D721Med (cell line): Measurements from ENCODE around the gene DLEC1.
"Not testable (repeated sequence)": the region's sequence is repeated elsewhere in the genome, so short reads cannot be mapped to it uniquely, and the experiment has no call there.

Source experiments
- DNase-seq: peaks from one replicate; pipeline ENCODE4 v3.0.0; 2011; ENCODE audit warnings: low spot score; ENCODE audit not compliant: insufficient read length
- FAIRE-seq: peaks from 2 replicates; lab custom pipeline; 2011; peaks lifted over from hg19 to GRCh38; lab: Jason Lieb, UNC
- TF ChIP-seq, protein P1 (sequence below): IDR thresholded peaks from 2 replicates; pipeline ENCODE4 v1.5.1; 2012; ENCODE audit warnings: mild to moderate bottlenecking, control low read depth; ENCODE audit not compliant: insufficient read depth; ENCODE audit errors: missing control alignments

DLEC1 gene

DNA sequence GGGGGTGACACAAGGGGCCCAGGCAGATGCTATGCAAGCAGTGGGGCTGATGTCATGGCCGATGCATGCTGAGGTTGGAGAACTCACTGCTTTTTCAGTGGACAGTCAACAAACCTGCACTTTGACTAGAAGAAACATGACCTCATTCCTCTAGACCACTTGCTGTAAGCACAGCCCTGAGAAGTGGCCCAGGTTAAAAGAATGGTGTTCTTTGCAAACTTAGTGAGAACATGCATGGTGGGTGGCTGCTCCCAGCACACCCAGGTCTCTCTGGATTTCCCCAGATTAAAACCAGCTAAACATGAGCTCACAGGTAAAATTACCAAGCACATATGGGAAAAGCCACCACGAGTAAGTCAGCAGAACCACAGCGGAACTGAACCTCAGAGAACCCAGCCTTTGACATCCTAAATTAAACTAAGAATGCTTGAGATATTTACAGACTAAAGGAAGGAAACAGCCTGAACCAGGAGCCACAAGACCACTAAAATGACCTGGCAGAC lies 15.5 kb downstream of the DLEC1 start:
- TF ChIP-seq, protein P1, sequence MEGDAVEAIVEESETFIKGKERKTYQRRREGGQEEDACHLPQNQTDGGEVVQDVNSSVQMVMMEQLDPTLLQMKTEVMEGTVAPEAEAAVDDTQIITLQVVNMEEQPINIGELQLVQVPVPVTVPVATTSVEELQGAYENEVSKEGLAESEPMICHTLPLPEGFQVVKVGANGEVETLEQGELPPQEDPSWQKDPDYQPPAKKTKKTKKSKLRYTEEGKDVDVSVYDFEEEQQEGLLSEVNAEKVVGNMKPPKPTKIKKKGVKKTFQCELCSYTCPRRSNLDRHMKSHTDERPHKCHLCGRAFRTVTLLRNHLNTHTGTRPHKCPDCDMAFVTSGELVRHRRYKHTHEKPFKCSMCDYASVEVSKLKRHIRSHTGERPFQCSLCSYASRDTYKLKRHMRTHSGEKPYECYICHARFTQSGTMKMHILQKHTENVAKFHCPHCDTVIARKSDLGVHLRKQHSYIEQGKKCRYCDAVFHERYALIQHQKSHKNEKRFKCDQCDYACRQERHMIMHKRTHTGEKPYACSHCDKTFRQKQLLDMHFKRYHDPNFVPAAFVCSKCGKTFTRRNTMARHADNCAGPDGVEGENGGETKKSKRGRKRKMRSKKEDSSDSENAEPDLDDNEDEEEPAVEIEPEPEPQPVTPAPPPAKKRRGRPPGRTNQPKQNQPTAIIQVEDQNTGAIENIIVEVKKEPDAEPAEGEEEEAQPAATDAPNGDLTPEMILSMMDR: no peak
- FAIRE-seq: no peak
- DNase-seq: no peak

DNA sequence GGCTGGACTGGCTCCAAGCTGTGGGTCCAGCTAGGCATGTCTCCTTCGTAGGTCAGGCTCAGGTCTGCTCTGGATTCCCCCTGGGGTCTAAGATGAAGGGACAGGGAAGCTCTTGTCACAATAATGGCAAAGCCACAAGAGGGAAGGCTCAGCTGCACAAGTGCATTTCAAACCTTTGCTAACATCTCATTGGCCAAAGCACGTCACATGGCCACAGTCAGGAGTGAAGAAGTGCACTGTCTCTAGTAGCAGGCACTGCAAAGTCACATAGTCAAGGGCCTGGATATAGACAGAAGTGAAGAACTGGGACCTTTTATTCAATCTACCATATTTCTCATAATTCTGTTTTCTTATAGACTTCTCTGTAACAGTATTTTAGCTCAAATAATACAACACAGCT lies 20.1 kb downstream of the DLEC1 start:
- TF ChIP-seq, protein P1: no peak

DNA sequence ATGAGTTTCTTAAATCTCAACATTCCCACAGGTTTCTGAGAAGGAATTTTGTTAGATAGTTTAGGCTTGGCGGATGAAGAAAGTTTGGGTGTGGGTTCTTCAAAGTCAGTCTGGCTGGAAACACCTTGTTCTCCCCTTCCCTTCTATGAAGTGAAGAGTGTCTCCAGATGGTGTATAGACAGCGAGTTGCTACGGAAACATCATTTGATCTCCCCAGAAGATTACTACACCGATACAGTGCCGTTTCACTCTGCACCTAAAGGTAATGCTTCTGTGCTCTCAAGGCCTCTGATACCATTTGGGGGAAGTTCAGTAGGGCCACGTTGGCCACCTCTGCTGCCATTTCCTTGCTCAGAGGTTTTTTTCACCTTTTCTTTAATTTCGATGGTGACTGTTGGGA lies 20.6 kb downstream of the DLEC1 start:
- TF ChIP-seq, protein P1: no peak
- no peak for FAIRE-seq
- no peak for DNase-seq

More for the DNA sequence above, 20.1 kb downstream of the DLEC1 start:
- DNase-seq (no peak), FAIRE-seq (no peak)

DNA sequence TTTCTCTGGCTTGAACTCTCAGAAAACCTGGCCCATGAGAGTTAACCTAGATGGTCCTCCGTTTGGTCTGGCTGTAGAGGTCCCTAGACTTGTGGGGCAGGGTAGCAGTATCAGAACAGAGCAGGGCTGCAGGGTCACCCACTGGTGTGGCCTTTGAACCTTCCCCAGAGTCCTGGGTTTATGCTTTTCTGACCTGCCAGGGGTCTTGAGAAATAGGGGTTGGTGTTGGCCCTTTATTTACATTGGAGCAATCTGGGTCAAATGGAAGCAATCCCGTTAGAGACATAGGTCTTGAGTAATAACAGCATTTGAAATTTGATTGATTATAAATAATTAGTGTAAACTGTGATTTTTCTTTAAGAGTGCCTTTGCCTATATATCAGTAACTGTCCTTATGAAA lies 23.8 kb downstream of the DLEC1 start:
- FAIRE-seq (no peak), DNase-seq (no peak)
- TF ChIP-seq, protein P1: no peak

DNA sequence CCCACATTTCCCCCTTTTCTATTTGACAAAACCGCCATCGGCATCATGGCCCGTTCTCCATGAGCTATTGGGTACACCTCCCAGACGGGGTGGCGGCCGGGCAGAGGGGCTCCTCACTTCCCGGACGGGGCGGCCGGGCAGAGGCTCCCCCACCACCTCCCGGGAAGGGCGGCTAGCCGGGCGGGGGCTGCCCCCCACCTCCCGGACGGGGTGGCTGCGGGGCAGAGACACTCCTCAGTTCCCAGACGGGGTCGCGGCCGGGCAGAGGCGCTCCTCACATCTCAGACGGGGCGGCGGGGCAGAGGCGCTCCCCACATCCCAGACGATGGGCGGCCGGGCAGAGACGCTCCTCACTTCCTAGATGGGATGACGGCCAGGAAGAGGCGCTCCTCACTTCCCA lies 25.4 kb downstream of the DLEC1 start:
- FAIRE-seq, DNase-seq: not testable (repeated sequence)

DNA sequence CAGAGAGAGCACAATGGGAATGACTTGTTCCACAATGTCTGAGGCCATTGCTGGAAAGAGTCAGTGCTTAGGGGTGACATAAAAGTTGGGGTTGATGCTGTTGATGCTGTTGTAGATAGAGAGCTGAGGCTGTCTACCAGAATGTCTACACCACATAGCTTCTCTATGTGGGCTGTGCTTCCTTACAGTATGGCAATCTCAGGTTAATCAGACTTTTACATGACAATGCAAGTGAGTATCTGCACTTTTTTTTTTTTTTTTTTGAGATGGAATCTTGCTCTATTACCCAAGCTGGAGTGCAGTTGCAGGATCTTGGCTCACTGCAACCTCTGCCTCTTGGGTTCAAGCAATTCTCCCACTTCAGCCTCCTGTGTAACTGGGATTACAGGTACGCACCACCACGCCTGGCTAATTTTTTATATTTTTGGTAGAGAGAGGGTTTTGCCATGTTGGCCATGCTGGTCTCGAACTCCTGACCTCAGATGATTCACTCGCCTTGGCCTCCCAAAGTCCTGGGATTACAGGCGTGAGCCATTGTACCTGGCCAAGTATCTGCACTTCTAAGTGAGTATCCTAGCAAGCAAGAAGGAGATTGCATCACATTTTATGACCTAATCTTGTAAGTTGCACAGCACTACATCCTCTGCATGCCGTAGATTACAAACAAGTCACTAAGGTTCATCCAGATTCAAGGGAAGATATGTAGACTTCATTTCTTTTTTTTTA lies 28.7 kb downstream of the DLEC1 start:
- FAIRE-seq (no peak), DNase-seq (no peak)
- TF ChIP-seq, protein P1: no peak

DNA sequence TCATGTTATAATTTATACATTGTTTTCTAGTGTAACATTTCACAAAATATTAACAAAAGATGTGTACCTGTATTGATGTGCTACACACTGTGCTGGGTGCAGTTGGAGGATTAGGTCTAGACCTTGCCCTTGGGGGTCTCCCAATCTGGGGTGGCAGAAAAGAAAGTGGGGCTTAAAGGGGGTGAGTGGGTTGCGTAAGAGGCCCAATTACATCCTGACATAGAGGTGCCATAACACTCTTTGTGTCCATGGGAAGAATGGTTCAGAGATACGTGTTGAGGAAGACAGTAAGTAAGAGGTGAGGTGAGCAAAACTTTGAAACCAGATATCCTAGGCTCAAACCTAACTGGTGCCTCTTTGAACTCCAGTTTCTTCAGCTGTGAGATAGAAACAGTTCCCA lies 31.0 kb downstream of the DLEC1 start:
- TF ChIP-seq, protein P1: no peak
- no peak for FAIRE-seq

DNA sequence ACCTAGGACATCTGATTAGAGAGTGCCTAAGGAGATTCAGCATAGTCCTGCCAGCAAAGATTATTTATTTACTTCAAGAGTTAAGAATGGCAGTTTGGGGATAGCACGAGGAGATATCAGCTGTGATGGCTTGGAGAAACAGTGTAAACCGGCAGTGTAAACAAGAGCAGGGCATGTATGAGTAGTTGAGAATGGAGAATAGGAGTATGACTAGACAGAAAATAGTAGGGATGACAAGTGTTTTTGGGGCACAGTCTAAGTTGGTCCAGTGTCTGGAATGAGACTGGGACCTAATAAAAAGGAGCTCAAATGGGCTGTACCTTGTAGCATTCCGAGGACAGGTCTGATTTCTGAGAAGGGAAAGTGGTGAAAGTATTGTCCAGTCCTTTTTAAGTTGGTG lies 38.1 kb downstream of the DLEC1 start:
- FAIRE-seq: not testable (repeated sequence)

More for the DNA sequence above, 31.0 kb downstream of the DLEC1 start:
- no peak for DNase-seq

DNA sequence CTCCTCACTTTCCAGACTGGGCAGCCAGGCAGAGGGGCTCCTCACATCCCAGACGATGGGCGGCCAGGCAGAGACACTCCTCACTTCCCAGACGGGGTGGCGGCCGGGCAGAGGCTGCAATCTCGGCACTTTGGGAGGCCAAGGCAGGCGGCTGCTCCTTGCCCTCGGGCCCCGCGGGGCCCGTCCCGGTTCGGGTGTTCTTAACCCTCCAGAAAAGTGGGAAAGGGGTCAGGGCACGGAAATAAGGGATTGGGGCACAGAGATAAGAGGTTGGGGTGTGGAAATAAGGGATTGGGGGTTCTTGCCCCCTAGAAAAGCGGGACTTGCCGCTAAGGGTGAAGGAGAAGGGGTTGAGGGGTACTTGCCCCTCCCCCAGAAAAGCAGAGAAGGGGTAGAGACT lies 43.3 kb downstream of the DLEC1 start:
- not testable (repeated sequence) for FAIRE-seq, DNase-seq

More for the DNA sequence above, 38.1 kb downstream of the DLEC1 start:
- DNase-seq: not testable (repeated sequence)

DNA sequence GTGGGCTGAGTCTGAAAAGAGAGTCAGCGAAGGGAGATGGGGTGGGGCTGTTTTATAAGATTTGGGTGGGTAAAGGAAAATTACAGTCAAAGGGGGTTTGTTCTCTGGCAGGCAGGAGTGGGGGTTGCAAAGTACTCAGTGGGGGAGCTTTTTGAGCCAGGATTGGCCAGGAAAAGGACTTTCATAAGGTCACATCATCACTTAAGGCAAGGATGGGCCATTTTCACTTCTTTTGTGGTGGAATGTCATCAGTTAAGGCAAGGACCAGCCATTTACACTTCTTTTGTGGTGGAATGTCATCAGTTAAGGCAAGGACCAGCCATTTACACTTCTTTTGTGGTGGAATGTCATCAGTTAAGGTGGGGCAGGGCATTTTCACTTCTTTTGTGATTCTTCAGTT lies 44.2 kb downstream of the DLEC1 start:
- not testable (repeated sequence) for DNase-seq, FAIRE-seq
